AG09309 (cell line): ENCODE results near the gene SNAI3.

ENCODE experiments used
- DNase-seq: peaks from one replicate; pipeline ENCODE4 v3.0.0-alpha.2; 2010; ENCODE audit warnings: low read depth
- H3K4me3 ChIP-seq: 2 replicates; pipeline ENCODE4 v1.5.1; 2011; ENCODE audit warnings: mild to moderate bottlenecking, low read depth, low read length, moderate library complexity; ENCODE audit not compliant: control insufficient read depth
- CTCF ChIP-seq: IDR thresholded peaks from 2 replicates; pipeline ENCODE4 v1.5.1; 2011; ENCODE audit warnings: mild to moderate bottlenecking, low read depth, low read length, inconsistent platforms; ENCODE audit not compliant: insufficient read depth, control insufficient read depth; ENCODE audit errors: missing control alignments

The SNAI3 gene

GRCh38 chr16:88725609-88726407 lies 39.5 kb upstream of the SNAI3 start:
- DNase-seq: no peak
- H3K4me3 ChIP-seq: no peak overlapping the region
- TF ChIP-seq CTCF: no peak

- DNase-seq: no peak
- TF ChIP-seq CTCF: no peak
- no peak overlapping the region for H3K4me3 ChIP-seq
Measured at GRCh38 chr16:88724855-88725555, 38.7 kb upstream of the SNAI3 start.

GRCh38 chr16:88723911-88724310 lies 37.6 kb upstream of the SNAI3 start:
- DNase-seq: no peak
- no peak overlapping the region for H3K4me3 ChIP-seq
- TF ChIP-seq CTCF: no peak

GRCh38 chr16:88723507-88723887 lies 37.2 kb upstream of the SNAI3 start:
- no peak overlapping the region for H3K4me3 ChIP-seq
- no peak for TF ChIP-seq CTCF
- DNase-seq: no peak

- no peak for DNase-seq
- no peak for TF ChIP-seq CTCF
- H3K4me3 ChIP-seq: no peak overlapping the region
Measured at GRCh38 chr16:88722784-88723506, 36.6 kb upstream of the SNAI3 start.

GRCh38 chr16:88721815-88722755 lies 35.8 kb upstream of the SNAI3 start:
- no peak for TF ChIP-seq CTCF
- DNase-seq: no peak
- H3K4me3 ChIP-seq: no peak overlapping the region
